ENCODE data around the gene HPX. TPM values are rescaled to one million over a fixed set of nuclear protein-coding genes. Genes with fewer than 3 reads are reported as not detected.

HPX gene
- total and polyA plus RNA-seq, 12 donors, result 0.26 to 25.2 (median 1.7) TPM

DNA sequence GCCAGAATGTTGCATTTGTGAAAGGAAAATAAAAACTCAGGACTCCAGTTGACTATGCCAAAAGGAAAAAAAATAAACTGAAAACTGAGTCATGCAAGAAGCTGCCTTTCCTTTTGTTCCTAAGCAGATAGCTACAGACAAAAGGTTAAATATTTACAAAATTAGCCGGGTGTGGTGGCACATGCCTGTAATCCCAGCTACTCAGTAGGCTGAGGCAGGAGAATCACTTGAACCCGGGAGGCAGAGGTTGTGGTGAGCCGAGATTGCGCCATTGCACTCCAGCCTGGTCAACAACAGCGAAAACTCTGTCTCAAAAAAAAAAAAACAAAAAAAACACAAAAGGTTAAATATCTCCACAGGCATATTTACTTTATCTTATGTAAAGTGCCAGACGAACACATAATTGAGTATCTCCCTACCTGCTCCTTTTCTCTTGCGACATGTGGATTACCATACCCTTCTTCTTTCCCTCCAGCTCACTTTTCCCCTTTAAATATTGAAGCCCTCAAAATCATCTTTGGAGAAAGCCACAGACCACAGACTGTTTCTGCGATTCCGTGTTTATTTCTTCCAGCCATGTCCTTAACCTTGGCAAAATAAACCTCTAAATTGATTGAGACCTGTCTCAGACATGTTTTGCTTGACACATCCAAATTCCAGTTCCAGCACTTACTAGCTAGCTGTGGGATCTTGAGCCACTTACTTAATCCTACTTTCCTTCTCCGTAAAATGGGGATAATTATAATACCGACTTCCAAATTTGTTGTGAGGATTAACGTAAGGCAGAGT is 52.8 kb downstream of the HPX start:
- DNase-seq, result no peak

DNA sequence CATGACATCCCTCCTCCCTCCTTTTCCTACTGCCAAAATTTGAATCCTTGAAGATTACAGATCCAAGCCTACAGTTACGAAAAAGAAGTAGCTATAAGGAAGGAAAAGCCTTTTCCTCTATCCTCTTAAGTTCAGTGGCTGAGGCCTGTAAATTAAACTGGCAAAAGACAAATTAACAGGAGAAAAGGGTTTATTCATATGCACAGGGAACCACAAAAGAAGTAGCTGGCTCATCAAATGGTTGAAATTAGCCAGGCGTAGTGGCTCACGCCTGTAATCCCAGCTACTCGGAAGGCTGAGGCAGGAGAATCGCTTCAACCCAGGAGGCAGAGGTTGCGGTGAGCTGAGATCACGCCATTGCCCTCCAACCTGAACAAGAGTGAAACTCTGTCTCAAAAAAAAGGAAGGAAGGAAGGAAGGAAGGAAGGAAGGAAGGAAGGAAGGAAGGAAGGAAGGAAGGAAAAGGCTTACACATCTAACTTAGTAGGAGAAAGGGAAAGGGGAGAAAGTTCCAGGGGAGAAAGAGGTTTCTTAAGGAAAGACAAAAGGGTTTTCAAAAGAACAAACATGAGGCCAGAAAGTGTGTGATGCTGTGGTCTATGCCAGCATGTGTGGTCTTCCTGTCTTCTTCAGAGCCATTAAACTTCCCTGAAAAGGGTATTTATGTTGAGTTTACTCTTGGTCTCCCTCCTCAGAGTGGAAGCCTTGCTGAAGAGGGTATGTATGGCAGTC is 55.6 kb downstream of the HPX start:
- no peak overlapping the region for H3K4me3 ChIP-seq
- intact Hi-C loops (cut with DNase I), result no loop called here
- H3K4me1 ChIP-seq (replicated peaks in 1 of 2), result peaks cover 4 to 8% of the 10 kb centered on the region in 2 donors
- H3K9me3 ChIP-seq (replicated peaks in 1 of 3), result no peaks in the 10 kb centered on the region
- H3K27ac ChIP-seq, result no peak overlapping the region
- 91 to 96% (median 93%) methylated on average over 7 of the region's 7 CpGs for WGBS, 4 donors
- no peak for DNase-seq
- no peaks in the 10 kb centered on the region for H3K27me3 ChIP-seq
- no peaks in the 10 kb centered on the region for H3K36me3 ChIP-seq (replicated peaks in 1 of 2)
- TF ChIP-seq, protein P1, sequence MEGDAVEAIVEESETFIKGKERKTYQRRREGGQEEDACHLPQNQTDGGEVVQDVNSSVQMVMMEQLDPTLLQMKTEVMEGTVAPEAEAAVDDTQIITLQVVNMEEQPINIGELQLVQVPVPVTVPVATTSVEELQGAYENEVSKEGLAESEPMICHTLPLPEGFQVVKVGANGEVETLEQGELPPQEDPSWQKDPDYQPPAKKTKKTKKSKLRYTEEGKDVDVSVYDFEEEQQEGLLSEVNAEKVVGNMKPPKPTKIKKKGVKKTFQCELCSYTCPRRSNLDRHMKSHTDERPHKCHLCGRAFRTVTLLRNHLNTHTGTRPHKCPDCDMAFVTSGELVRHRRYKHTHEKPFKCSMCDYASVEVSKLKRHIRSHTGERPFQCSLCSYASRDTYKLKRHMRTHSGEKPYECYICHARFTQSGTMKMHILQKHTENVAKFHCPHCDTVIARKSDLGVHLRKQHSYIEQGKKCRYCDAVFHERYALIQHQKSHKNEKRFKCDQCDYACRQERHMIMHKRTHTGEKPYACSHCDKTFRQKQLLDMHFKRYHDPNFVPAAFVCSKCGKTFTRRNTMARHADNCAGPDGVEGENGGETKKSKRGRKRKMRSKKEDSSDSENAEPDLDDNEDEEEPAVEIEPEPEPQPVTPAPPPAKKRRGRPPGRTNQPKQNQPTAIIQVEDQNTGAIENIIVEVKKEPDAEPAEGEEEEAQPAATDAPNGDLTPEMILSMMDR (IDR thresholded peaks at IDR 0.05), result no peak

More for the DNA sequence above, 52.8 kb downstream of the HPX start:
- TF ChIP-seq, protein P1 (IDR thresholded peaks at IDR 0.05), result no peak
- no peak for TF ChIP-seq POLR2A (IDR thresholded peaks at IDR 0.05)
- H3K4me1 ChIP-seq (replicated peaks in 1 of 2), result peaks cover 14 to 18% of the 10 kb centered on the region in 2 donors
- 69 to 77% (median 75%) methylated on average over 12 of the region's 12 CpGs for WGBS, 4 donors
- no peaks in the 10 kb centered on the region for H3K27me3 ChIP-seq
- no peaks in the 10 kb centered on the region for H3K36me3 ChIP-seq (replicated peaks in 1 of 2)
- intact Hi-C loops (cut with DNase I), result no loop called here
- H3K27ac ChIP-seq, result peak overlapping the region in 2 of 5 donors; percentile 7 to 15
- no peaks in the 10 kb centered on the region for H3K9me3 ChIP-seq (replicated peaks in 1 of 3)
- H3K4me3 ChIP-seq, result no peak overlapping the region

Other genes with a start within 250 kb of the HPX start
- not detected for gene OR52W1, start 241.8 kb downstream of the HPX start, total RNA-seq
- gene OR52W1, start 241.8 kb downstream of the HPX start, polyA plus RNA-seq, result not detected
- not detected for gene C11orf42, start 235.4 kb downstream of the HPX start, total RNA-seq
- gene C11orf42, start 235.4 kb downstream of the HPX start, polyA plus RNA-seq, result not detected
- gene FHIP1B, start 206.4 kb downstream of the HPX start, total RNA-seq, result 10 to 100 TPM; 15.6 to 51.5 (median 34.3) TPM
- gene FHIP1B, start 206.4 kb downstream of the HPX start, polyA plus RNA-seq, result 10 to 100 TPM; 12.5 to 91.2 (median 69.7) TPM
- 1 to 10 TPM in 1 of 9 donors, under 1 TPM in 4, not detected in 4; 0.06 to 1.5 (median 0.39) TPM for gene CNGA4, start 201.9 kb downstream of the HPX start, total RNA-seq
- under 1 TPM; 0.11 to 0.32 (median 0.20) TPM for gene CNGA4, start 201.9 kb downstream of the HPX start, polyA plus RNA-seq
- under 1 TPM in 4 of 9 donors, not detected in 5; 0.11 to 0.72 (median 0.59) TPM for gene CCKBR, start 181.1 kb downstream of the HPX start, total RNA-seq
- under 1 TPM; 0.07 to 0.22 (median 0.08) TPM for gene CCKBR, start 181.1 kb downstream of the HPX start, polyA plus RNA-seq
- gene CAVIN3, start 120.5 kb downstream of the HPX start, total RNA-seq, result 100 to 1,000 TPM in 2 of 9 donors, 10 to 100 TPM in 7; 17.8 to 110 (median 48.5) TPM
- gene CAVIN3, start 120.5 kb downstream of the HPX start, polyA plus RNA-seq, result 100 to 1,000 TPM in 1 of 3 donors, 10 to 100 TPM in 1, 1 to 10 TPM in 1; 8.4 to 126 (median 70.0) TPM
- gene SMPD1, start 50.5 kb downstream of the HPX start, total RNA-seq, result 10 to 100 TPM; 35.8 to 85.0 (median 67.4) TPM
- 10 to 100 TPM; 44.6 to 51.7 (median 44.8) TPM for gene SMPD1, start 50.5 kb downstream of the HPX start, polyA plus RNA-seq
- 10 to 100 TPM; 27.2 to 65.2 (median 48.7) TPM for gene APBB1, start 21.9 kb downstream of the HPX start, total RNA-seq
- gene APBB1, start 21.9 kb downstream of the HPX start, polyA plus RNA-seq, result 10 to 100 TPM; 37.6 to 72.4 (median 53.1) TPM
- 10 to 100 TPM in 4 of 9 donors, 1 to 10 TPM in 5; 6.6 to 20.6 (median 9.8) TPM for gene TRIM3, start 33.0 kb upstream of the HPX start, total RNA-seq
- gene TRIM3, start 33.0 kb upstream of the HPX start, polyA plus RNA-seq, result 10 to 100 TPM in 2 of 3 donors, 1 to 10 TPM in 1; 6.7 to 23.8 (median 16.8) TPM
- gene ARFIP2, start 40.3 kb upstream of the HPX start, total RNA-seq, result 100 to 1,000 TPM in 1 of 9 donors, 10 to 100 TPM in 8; 47.4 to 108 (median 61.6) TPM
- gene ARFIP2, start 40.3 kb upstream of the HPX start, polyA plus RNA-seq, result 10 to 100 TPM; 51.1 to 65.0 (median 53.1) TPM
- gene TIMM10B, start 40.5 kb upstream of the HPX start, total RNA-seq, result 10 to 100 TPM; 30.3 to 81.9 (median 41.1) TPM
- gene TIMM10B, start 40.5 kb upstream of the HPX start, polyA plus RNA-seq, result 10 to 100 TPM; 12.1 to 96.9 (median 16.7) TPM
- gene DNHD1, start 56.3 kb upstream of the HPX start, total RNA-seq, result 10 to 100 TPM in 4 of 9 donors, 1 to 10 TPM in 5; 5.7 to 14.0 (median 8.9) TPM
- 10 to 100 TPM in 2 of 3 donors, 1 to 10 TPM in 1; 3.9 to 27.1 (median 16.8) TPM for gene DNHD1, start 56.3 kb upstream of the HPX start, polyA plus RNA-seq
- gene RRP8, start 162.6 kb upstream of the HPX start, total RNA-seq, result 10 to 100 TPM in 8 of 9 donors, 1 to 10 TPM in 1; 9.4 to 27.5 (median 20.0) TPM
- 10 to 100 TPM; 24.2 to 34.8 (median 33.5) TPM for gene RRP8, start 162.6 kb upstream of the HPX start, polyA plus RNA-seq
- 100 to 1,000 TPM in 8 of 9 donors, 10 to 100 TPM in 1; 99.1 to 191 (median 153) TPM for gene ILK, start 162.8 kb upstream of the HPX start, total RNA-seq
- 100 to 1,000 TPM; 117 to 177 (median 162) TPM for gene ILK, start 162.8 kb upstream of the HPX start, polyA plus RNA-seq
- gene TAF10, start 171.2 kb upstream of the HPX start, total RNA-seq, result 100 to 1,000 TPM in 8 of 9 donors, 10 to 100 TPM in 1; 69.7 to 290 (median 174) TPM
- 100 to 1,000 TPM; 280 to 389 (median 310) TPM for gene TAF10, start 171.2 kb upstream of the HPX start, polyA plus RNA-seq
- 100 to 1,000 TPM in 8 of 9 donors, 10 to 100 TPM in 1; 53.2 to 464 (median 335) TPM for gene TPP1, start 178.4 kb upstream of the HPX start, total RNA-seq
- gene TPP1, start 178.4 kb upstream of the HPX start, polyA plus RNA-seq, result 100 to 1,000 TPM in 1 of 3 donors, 10 to 100 TPM in 2; 84.2 to 371 (median 96.9) TPM
- 10 to 100 TPM in 6 of 9 donors, 1 to 10 TPM in 3; 4.3 to 15.3 (median 11.5) TPM for gene DCHS1, start 214.8 kb upstream of the HPX start, total RNA-seq
- gene DCHS1, start 214.8 kb upstream of the HPX start, polyA plus RNA-seq, result 10 to 100 TPM in 1 of 3 donors, 1 to 10 TPM in 2; 1.3 to 12.1 (median 5.0) TPM
- gene MRPL17, start 242.4 kb upstream of the HPX start, total RNA-seq, result 100 to 1,000 TPM in 3 of 9 donors, 10 to 100 TPM in 6; 51.2 to 532 (median 79.8) TPM
- 100 to 1,000 TPM in 1 of 3 donors, 10 to 100 TPM in 2; 77.8 to 141 (median 97.9) TPM for gene MRPL17, start 242.4 kb upstream of the HPX start, polyA plus RNA-seq

Data from adrenal gland (tissue), 12 donors.